Rectal smooth muscle tissue (tissue), 1 donor: ENCODE data around the gene TBATA.

Experiments used
- H3K27ac ChIP-seq: one replicate; pipeline ENCODE4 v1.7.0; 2013; ENCODE audit warnings: low read depth, low read length, inconsistent platforms
- H3K27me3 ChIP-seq: one replicate; pipeline ENCODE4 v1.7.0; 2013; ENCODE audit warnings: low read length; ENCODE audit not compliant: control insufficient read depth, insufficient read depth
- H3K36me3 ChIP-seq: one replicate; pipeline ENCODE4 v1.7.0; 2013; ENCODE audit warnings: low read length; ENCODE audit not compliant: control insufficient read depth, insufficient read depth
- H3K4me1 ChIP-seq: one replicate; pipeline ENCODE4 v1.7.0; 2013; ENCODE audit warnings: low read length; ENCODE audit not compliant: control insufficient read depth, insufficient read depth
- H3K4me3 ChIP-seq: one replicate; pipeline ENCODE4 v1.7.0; 2013; ENCODE audit warnings: low read length
- H3K9ac ChIP-seq: one replicate; pipeline ENCODE4 v1.7.0; 2013; ENCODE audit warnings: low read length

The TBATA gene

GRCh38 chr10:70723771-70724170 lies 61.4 kb downstream of the TBATA start:
- Histone ChIP-seq H3K4me3 (no peak overlapping the region), H3K4me1 (no peaks in the 10 kb centered on the region), H3K36me3 (no peaks in the 10 kb centered on the region), H3K27me3 (peaks cover 1% of the 10 kb centered on the region), H3K27ac (no peak overlapping the region), H3K9ac (no peak overlapping the region)

GRCh38 chr10:70722820-70723424 lies 62.3 kb downstream of the TBATA start:
- no peak overlapping the region for H3K27ac ChIP-seq
- no peak overlapping the region for H3K4me3 ChIP-seq
- no peak overlapping the region for H3K9ac ChIP-seq
- H3K4me1 ChIP-seq, result no peaks in the 10 kb centered on the region
- peaks cover 1% of the 10 kb centered on the region for H3K27me3 ChIP-seq
- H3K36me3 ChIP-seq, result no peaks in the 10 kb centered on the region
